ENCODE results near the gene ZNF407. TPM values are rescaled to one million over a fixed set of nuclear protein-coding genes. Genes with fewer than 3 reads are reported as not detected.

The ZNF407 gene
- total and polyA plus RNA-seq, 2 of the 13 experiments (the other 11 are each of a cell fraction or from before 2014, with no cell fraction given) = 2.3 to 8.7 TPM

DNA sequence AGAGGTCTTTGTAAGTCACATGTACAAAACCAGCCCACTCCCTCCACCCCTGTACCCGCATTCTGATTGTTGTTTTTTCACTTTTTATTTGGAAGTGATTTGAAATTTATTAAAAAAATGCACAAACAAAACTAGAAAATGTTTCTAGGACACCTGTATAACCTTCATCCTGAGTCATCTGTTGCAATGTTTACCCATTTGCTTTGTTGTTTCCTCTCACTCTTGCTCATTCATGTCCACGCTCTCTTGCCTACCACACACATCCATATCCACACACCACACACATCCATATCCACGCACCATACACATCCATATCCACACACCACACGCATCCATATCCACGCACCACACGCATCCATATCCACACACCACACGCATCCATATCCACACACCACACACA lies 18.8 kb downstream of the ZNF407 start:
- H3K9ac ChIP-seq (ENCODE audit: insufficient read depth, low read depth, low read length) = no peak overlapping the region
- no TSS peak for BruUV-seq (replicated peaks)
- in situ Hi-C loops (cut with HindIII; ENCODE audit: extremely low pct_ligation_motif_present, low pct_unique_long_range_greater_than_20kb) (no loop called here), intact Hi-C loops (cut with micrococcal nuclease; ENCODE audit: unreplicated experiment) (no loop called here)
- FAIRE-seq (no peak), DNase-seq (ENCODE audit: low spot score) (no peak), ATAC-seq (no peak)
- ChIA-PET POLR2A (no interaction called here), CTCF (ENCODE audit: low intra/inter-chr PET ratio, low total read pairs) (no interaction called here)
- H3K27ac ChIP-seq (ENCODE audit: extremely low read length, insufficient read depth, low read length) = no peak overlapping the region
- no peaks in the 10 kb centered on the region for H3K9me3 ChIP-seq (ENCODE audit: low read length)
- H3K4me3 ChIP-seq (replicated peaks in 1 of 3; ENCODE audit: insufficient read depth in 1 of 3, low read depth in 2 of 3, low read length in 3 of 3) = no peak overlapping the region
- H3K27me3 ChIP-seq (ENCODE audit: control insufficient read depth in 1 of 2, insufficient read depth in 2 of 2, low read length in 2 of 2) = no peaks in the 10 kb centered on the region
- peaks cover 7% of the 10 kb centered on the region; the same call in 1 of the 2 replicates for H3K4me1 ChIP-seq (ENCODE audit: insufficient read depth, low read length)
- no peak overlapping the region for H2AFZ ChIP-seq (ENCODE audit: low read length)
- TF ChIP-seq, protein P1, sequence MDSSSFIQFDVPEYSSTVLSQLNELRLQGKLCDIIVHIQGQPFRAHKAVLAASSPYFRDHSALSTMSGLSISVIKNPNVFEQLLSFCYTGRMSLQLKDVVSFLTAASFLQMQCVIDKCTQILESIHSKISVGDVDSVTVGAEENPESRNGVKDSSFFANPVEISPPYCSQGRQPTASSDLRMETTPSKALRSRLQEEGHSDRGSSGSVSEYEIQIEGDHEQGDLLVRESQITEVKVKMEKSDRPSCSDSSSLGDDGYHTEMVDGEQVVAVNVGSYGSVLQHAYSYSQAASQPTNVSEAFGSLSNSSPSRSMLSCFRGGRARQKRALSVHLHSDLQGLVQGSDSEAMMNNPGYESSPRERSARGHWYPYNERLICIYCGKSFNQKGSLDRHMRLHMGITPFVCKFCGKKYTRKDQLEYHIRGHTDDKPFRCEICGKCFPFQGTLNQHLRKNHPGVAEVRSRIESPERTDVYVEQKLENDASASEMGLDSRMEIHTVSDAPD (CRISPR knock-in tag; IDR thresholded peaks at IDR 0.05) = no peak
- no peak for TF ChIP-seq FOXA1 (IDR thresholded peaks at IDR 0.05)
- TF ChIP-seq FOXA1 (CRISPR knock-in tag; IDR thresholded peaks at IDR 0.05) = 0 out of 2 replicates have a peak, but pooled peaks have one; percentile 32
- TF ChIP-seq, protein P2, sequence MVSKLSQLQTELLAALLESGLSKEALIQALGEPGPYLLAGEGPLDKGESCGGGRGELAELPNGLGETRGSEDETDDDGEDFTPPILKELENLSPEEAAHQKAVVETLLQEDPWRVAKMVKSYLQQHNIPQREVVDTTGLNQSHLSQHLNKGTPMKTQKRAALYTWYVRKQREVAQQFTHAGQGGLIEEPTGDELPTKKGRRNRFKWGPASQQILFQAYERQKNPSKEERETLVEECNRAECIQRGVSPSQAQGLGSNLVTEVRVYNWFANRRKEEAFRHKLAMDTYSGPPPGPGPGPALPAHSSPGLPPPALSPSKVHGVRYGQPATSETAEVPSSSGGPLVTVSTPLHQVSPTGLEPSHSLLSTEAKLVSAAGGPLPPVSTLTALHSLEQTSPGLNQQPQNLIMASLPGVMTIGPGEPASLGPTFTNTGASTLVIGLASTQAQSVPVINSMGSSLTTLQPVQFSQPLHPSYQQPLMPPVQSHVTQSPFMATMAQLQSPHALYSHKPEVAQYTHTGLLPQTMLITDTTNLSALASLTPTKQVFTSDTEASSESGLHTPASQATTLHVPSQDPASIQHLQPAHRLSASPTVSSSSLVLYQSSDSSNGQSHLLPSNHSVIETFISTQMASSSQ (IDR thresholded peaks at IDR 0.05; ENCODE audit: low read depth) = no peak
- TF ChIP-seq, protein P2 (CRISPR knock-in tag; IDR thresholded peaks at IDR 0.05; ENCODE audit: borderline replicate concordance) = no peak
- peak; percentile 66; the same call in 1 of the 2 replicates for TF ChIP-seq FOXA3 (CRISPR knock-in tag; IDR thresholded peaks at IDR 0.05)
- TF ChIP-seq FOSL2 (CRISPR knock-in tag; IDR thresholded peaks at IDR 0.05) = 0 out of 2 replicates have a peak, but pooled peaks have one; percentile 22
- no peak for TF ChIP-seq U2AF1 (optimal IDR thresholded peaks at IDR 0.05; ENCODE audit: low read depth, low read length)
- TF ChIP-seq FOXP1 (IDR thresholded peaks at IDR 0.05) = 0 out of 2 replicates have a peak, but pooled peaks have one; percentile 9
- no peak for TF ChIP-seq FOXP1 (CRISPR knock-in tag; IDR thresholded peaks at IDR 0.05)
- no peak for TF ChIP-seq ZNF235 (CRISPR knock-in tag; IDR thresholded peaks at IDR 0.05; ENCODE audit: borderline replicate concordance)
- peak; percentile 98 for TF ChIP-seq ZNF12 (CRISPR knock-in tag; IDR thresholded peaks at IDR 0.05)
- no peak for TF ChIP-seq MATR3 (CRISPR knock-in tag; IDR thresholded peaks at IDR 0.05)
- H3K36me3 ChIP-seq (replicated peaks in 1 of 2; ENCODE audit: control insufficient read depth in 1 of 2, insufficient read depth in 2 of 2, low read length in 2 of 2) = no peaks in the 10 kb centered on the region
- H4K20me1 ChIP-seq (ENCODE audit: insufficient read depth, low read length) = no peaks in the 10 kb centered on the region
- no peak overlapping the region for H3K4me2 ChIP-seq (ENCODE audit: low read depth, low read length)
- H3K79me2 ChIP-seq (ENCODE audit: insufficient read depth, low read length) = peaks cover 2% of the 10 kb centered on the region
- WGBS (ENCODE audit: low lambda C conversion rate) = 60% methylated on average over 7 of the region's 7 CpGs
